HG02973 (cell line): ENCODE results near the gene GLDC.
"Not testable (repeated sequence)": the region's sequence is repeated elsewhere in the genome, so short reads cannot be mapped to it uniquely, and the experiment has no call there.

Experiments used
- ATAC-seq: cut with Tn5 transposase; IDR thresholded peaks from one replicate; pipeline ENCODE4 v1.9.1; 2021; ENCODE audit warnings: moderate library complexity; ENCODE audit not compliant: unreplicated experiment

The GLDC gene

GRCh38 chr9:6575324-6576034 lies 70.0 kb downstream of the GLDC start:
- ATAC-seq, result peak; percentile 70

- ATAC-seq, result no peak
Observed at GRCh38 chr9:6567140-6567591, 78.4 kb downstream of the GLDC start.

GRCh38 chr9:6566409-6567139 lies 79.0 kb downstream of the GLDC start:
- no peak for ATAC-seq

- ATAC-seq, result no peak
Observed at GRCh38 chr9:6565312-6565711, 80.2 kb downstream of the GLDC start.

- no peak for ATAC-seq
Observed at GRCh38 chr9:6564868-6565267, 80.7 kb downstream of the GLDC start.

- ATAC-seq, result no peak
Observed at GRCh38 chr9:6564360-6564759, 81.2 kb downstream of the GLDC start.

GRCh38 chr9:6562871-6563430 lies 82.6 kb downstream of the GLDC start:
- ATAC-seq, result no peak

GRCh38 chr9:6562201-6562600 lies 83.3 kb downstream of the GLDC start:
- no peak for ATAC-seq

GRCh38 chr9:6557883-6558616 lies 87.5 kb downstream of the GLDC start:
- ATAC-seq, result no peak

- ATAC-seq, result no peak
Observed at GRCh38 chr9:6553866-6554265, 91.7 kb downstream of the GLDC start.

GRCh38 chr9:6552498-6553121 lies 92.9 kb downstream of the GLDC start:
- ATAC-seq, result no peak

GRCh38 chr9:6552033-6552432 lies 93.5 kb downstream of the GLDC start:
- ATAC-seq, result no peak

- no peak for ATAC-seq
Observed at GRCh38 chr9:6551136-6551535, 94.4 kb downstream of the GLDC start.

- ATAC-seq, result no peak
Observed at GRCh38 chr9:6549106-6549800, 96.3 kb downstream of the GLDC start.

GRCh38 chr9:6545017-6545691 lies 100.4 kb downstream of the GLDC start:
- ATAC-seq, result no peak

- no peak for ATAC-seq
Observed at GRCh38 chr9:6543204-6543603, 102.3 kb downstream of the GLDC start.

- not testable (repeated sequence) for ATAC-seq
Observed at GRCh38 chr9:6542617-6543016, 102.9 kb downstream of the GLDC start.

GRCh38 chr9:6538666-6539071 lies 106.9 kb downstream of the GLDC start:
- ATAC-seq, result no peak

- ATAC-seq, result no peak
Observed at GRCh38 chr9:6535594-6535993, 109.9 kb downstream of the GLDC start.
